Adrenal gland (tissue), 12 donors: ENCODE data around the gene KIAA1328. TPM values are rescaled to one million over a fixed set of nuclear protein-coding genes. Genes with fewer than 3 reads are reported as not detected.

Experiments
- DNase-seq, 7 donors: peaks; one replicate each; pipeline ENCODE4 v3.0.0-alpha.2; 2019 to 2020
- H3K27ac ChIP-seq, 5 donors: fragments of 200-600 bp; sonication (generic) in 4 of 5; 1 replicate in 3 of 5; 2 replicates in 2 of 5; pipeline versions ENCODE4 v1.5.1 to v1.8.0; 2016 to 2020; ENCODE audit warnings: mild to moderate bottlenecking in 1 of 5
- H3K27me3 ChIP-seq: fragments of 200-600 bp; 2 replicates; pipeline ENCODE4 v1.8.0; 2021
- H3K36me3 ChIP-seq, 2 donors: fragments of 200-600 bp; replicated peaks in 1 of 2; 1 replicate in 1 of 2; 2 replicates in 1 of 2; pipeline versions ENCODE4 v1.5.1 to v1.8.0; 2018 to 2022
- H3K4me1 ChIP-seq, 2 donors: fragments of 200-600 bp; replicated peaks in 1 of 2; 1 replicate in 1 of 2; 2 replicates in 1 of 2; pipeline versions ENCODE4 v1.5.1 to v1.8.0; 2018 to 2021
- H3K4me3 ChIP-seq, 4 donors: fragments of 200-600 bp; sonication (generic) in 3 of 4; one replicate each; pipeline ENCODE4 v1.5.1; 2016 to 2018
- H3K9me3 ChIP-seq, 3 donors: fragments of 200-600 bp; sonication (generic) in 1 of 3; replicated peaks in 1 of 3; 1 replicate in 2 of 3; 2 replicates in 1 of 3; pipeline versions ENCODE4 v1.5.1 to v1.8.0; 2016 to 2021
- CTCF ChIP-seq, 6 experiments: fragments of 450-650 bp in 4 of 6; fragments of 200-600 bp in 2 of 6; sonication (generic) in 1 of 6; IDR thresholded peaks; 1 replicate in 5 of 6; 2 replicates in 1 of 6; pipeline versions ENCODE4 v1.5.1 to v1.8.0; 2016 to 2021; ENCODE audit warnings: antibody characterized with exemption in 6 of 6, mild to moderate bottlenecking in 2 of 6, moderate library complexity in 1 of 6
- POLR2A ChIP-seq, 2 donors: fragments of 450-650 bp; IDR thresholded peaks; one replicate each; pipeline ENCODE4 v1.6.1; 2017; ENCODE audit warnings: antibody characterized with exemption in 2 of 2, mild to moderate bottlenecking in 2 of 2, moderate library complexity in 1 of 2
- WGBS, 4 donors: extraction: QIAGEN DNeasy Blood & Tissue Kit in 2 of 4; methylation state at CpG; one replicate each; pipeline versions ENCODE4 v1.1.5 to v1.1.7; 2013 to 2017; 5-methylcytosine and 5-hydroxymethylcytosine counted together
- intact Hi-C, 2 donors: fragments of 100-400 bp; cut with DNase I; formaldehyde crosslinking; loops; one replicate each; pipeline versions ENCODE4 v1.14.1 to v1.15.0; 2022 to 2023
- polyA plus RNA-seq, 3 donors: library from polyadenylated mRNA; stranded (reverse); fragments of 200-250 nt in 2 of 3; fragments of 350-450 nt in 1 of 3; fragmentation: Illumina TruSeq in 1 of 3; extraction: RNeasy Lipid Tissue Mini Kit (QIAGEN cat#74804) in 1 of 3; gene quantifications; one replicate each; pipeline ENCODE4 v1.2.3, GENCODE V29; 2013 to 2014
- total RNA-seq, 9 donors: library from RNA; depleted of rRNA in 4 of 9; stranded (reverse); fragments of >200 nt in 4 of 9; fragments of 120-200 nt in 1 of 9; fragmentation: NEBNext Ultra II Directional in 1 of 9; extraction: Animal tissue kit (Norgen Biotek cat#: 25700) in 1 of 9; gene quantifications; one replicate each; pipeline versions ENCODE4 v1.1.0 to v1.2.4, GENCODE V29; 2013 to 2023
- donor health status: healthy with polysubstance abuse.
- donor health status: Bipolar disorder and iron deficiency.
- donor health status: DM: yes; HTN: yes; CAD: no.
- donor health status: DM: no; HTN: no; CAD: no.
- donor health status: DM: no; HTN: no; CAD: no.
- donor health status: DM: yes; HTN: yes; CAD: no.

KIAA1328 gene
- total and polyA plus RNA-seq, 12 donors, result 2.5 to 20.5 (median 7.2) TPM

GRCh38 chr18:37182340-37183135 is 353.6 kb downstream of the KIAA1328 start:
- no peak overlapping the region for H3K27ac ChIP-seq
- H3K4me3 ChIP-seq, result no peak overlapping the region
- DNase-seq, result no peak
- no peaks in the 10 kb centered on the region for H3K36me3 ChIP-seq
- no peaks in the 10 kb centered on the region for H3K4me1 ChIP-seq
- H3K27me3 ChIP-seq, result no peaks in the 10 kb centered on the region
- intact Hi-C loops, result no loop called here
- no peaks in the 10 kb centered on the region for H3K9me3 ChIP-seq
- WGBS, 4 donors, result 88 to 98% (median 94%) methylated on average over 1 of the region's 1 CpG
- TF ChIP-seq POLR2A (IDR thresholded peaks at IDR 0.05) (no peak), CTCF (IDR thresholded peaks at IDR 0.05) (no peak)

- 89 to 98% (median 92%) methylated on average over 4 of the region's 4 CpGs for WGBS, 4 donors
These were observed 355.4 kb downstream of the KIAA1328 start for GRCh38 chr18:37184209-37184868.

DNA sequence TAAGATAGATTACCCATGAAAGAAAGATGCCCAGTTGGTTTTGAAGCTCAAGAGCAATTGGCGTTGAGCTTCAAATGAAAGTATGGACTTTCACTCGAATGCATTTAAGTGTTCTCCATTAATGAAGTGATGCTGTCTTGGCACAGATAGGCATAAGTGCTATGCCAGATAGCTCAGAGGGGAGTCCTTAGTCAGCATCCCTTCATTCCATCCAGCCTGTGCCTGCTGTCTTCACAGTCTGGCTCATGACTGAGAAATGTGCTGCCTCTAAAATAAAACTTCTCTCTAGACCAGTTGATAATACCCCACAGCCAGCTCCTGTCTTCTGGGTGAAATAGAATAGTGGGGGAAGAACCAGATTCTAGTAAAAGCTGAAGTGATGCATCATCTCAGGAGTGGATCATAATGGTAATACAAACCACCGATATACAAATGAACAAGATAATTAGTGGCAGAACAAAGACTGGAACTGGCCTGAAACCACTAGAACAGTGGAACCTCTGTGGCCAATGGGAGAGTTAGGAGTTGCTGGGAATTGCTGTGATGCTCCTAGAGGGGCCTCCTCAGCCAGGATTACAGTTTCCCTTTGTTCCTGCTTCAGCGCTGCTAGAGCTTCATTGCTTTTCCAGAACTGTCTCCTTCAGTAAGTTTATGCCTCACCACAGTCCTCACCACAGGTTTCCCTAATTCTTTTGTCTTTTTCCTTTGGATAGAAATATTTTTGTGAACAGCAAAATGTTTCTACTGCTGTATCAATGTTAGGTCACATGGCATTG is 359.3 kb downstream of the KIAA1328 start:
- Histone ChIP-seq H3K4me3 (no peak overlapping the region), H3K9me3 (no peaks in the 10 kb centered on the region), H3K4me1 (no peaks in the 10 kb centered on the region), H3K27ac (no peak overlapping the region), H3K36me3 (no peaks in the 10 kb centered on the region), H3K27me3 (no peaks in the 10 kb centered on the region)
- WGBS, 4 donors, result 85 to 97% (median 95%) methylated on average over 4 of the region's 4 CpGs
- TF ChIP-seq CTCF (IDR thresholded peaks at IDR 0.05), result no peak
- TF ChIP-seq POLR2A (IDR thresholded peaks at IDR 0.05), result no peak
- intact Hi-C loops, result no loop called here
- no peak for DNase-seq

More at GRCh38 chr18:37184209-37184868, 355.4 kb downstream of the KIAA1328 start:
- no peak overlapping the region for H3K27ac ChIP-seq
- no peaks in the 10 kb centered on the region for H3K4me1 ChIP-seq
- no peaks in the 10 kb centered on the region for H3K27me3 ChIP-seq
- DNase-seq, result no peak
- H3K9me3 ChIP-seq, result no peaks in the 10 kb centered on the region
- H3K4me3 ChIP-seq, result no peak overlapping the region
- no peaks in the 10 kb centered on the region for H3K36me3 ChIP-seq
- intact Hi-C loops, result no loop called here
- TF ChIP-seq POLR2A (IDR thresholded peaks at IDR 0.05), result no peak
- TF ChIP-seq CTCF (IDR thresholded peaks at IDR 0.05), result no peak

DNA sequence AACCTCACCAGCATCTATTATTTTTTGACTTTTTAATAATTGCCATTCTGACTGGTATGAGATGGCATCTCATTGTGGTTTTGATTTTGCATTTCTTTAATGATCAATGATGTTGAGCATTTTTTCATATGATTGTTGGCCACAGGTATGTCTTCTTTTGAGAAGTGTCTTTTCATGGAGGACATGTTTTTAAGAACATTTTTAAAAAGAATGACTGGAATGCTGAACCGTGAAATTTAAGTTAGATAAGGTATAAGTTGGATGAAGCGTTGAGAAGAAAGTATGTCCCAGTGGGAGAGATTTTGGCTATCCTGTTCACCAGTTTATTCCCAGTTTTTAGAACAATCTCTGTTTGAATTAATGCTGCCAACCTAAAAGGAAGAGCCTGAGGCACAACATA is 370.8 kb downstream of the KIAA1328 start:
- intact Hi-C loops, result no loop called here
- no peak for TF ChIP-seq CTCF (IDR thresholded peaks at IDR 0.05)
- no peak for TF ChIP-seq POLR2A (IDR thresholded peaks at IDR 0.05)
- H3K9me3 ChIP-seq, result no peaks in the 10 kb centered on the region
- no peaks in the 10 kb centered on the region for H3K36me3 ChIP-seq
- H3K4me1 ChIP-seq, result no peaks in the 10 kb centered on the region
- H3K4me3 ChIP-seq, result no peak overlapping the region
- DNase-seq, result no peak
- H3K27ac ChIP-seq, result no peak overlapping the region
- no peaks in the 10 kb centered on the region for H3K27me3 ChIP-seq
- WGBS, 4 donors, result 91 to 94% (median 93%) methylated on average over 2 of the region's 2 CpGs
